BJ (cell line): ENCODE results near the gene PCDHGA3. TPM values are rescaled to one million over a fixed set of nuclear protein-coding genes. Genes with fewer than 3 reads are reported as not detected.
"Not testable (repeated sequence)": the region's sequence is repeated elsewhere in the genome, so short reads cannot be mapped to it uniquely, and the experiment has no call there.

ENCODE experiments used
- CTCF ChIA-PET: fragments of 350-600 bp; formaldehyde crosslinking; extraction: SDS; loops from one replicate; lab custom pipeline; 2021; ENCODE audit warnings: antibody characterized with exemption, inconsistent platforms; lab: Yijun Ruan, JAX
- POLR2A ChIA-PET: fragments of 300-600 bp; sonication (Branson Sonifier 250); formaldehyde crosslinking; extraction: SDS; loops from one replicate; lab custom pipeline; 2021; ENCODE audit warnings: antibody characterized with exemption; lab: Charles Lee
- DNase-seq: peaks from one replicate; pipeline ENCODE4 v3.0.0-alpha.2; 2011; ENCODE audit warnings: low read depth
- H3K27me3 ChIP-seq: 2 replicates; pipeline ENCODE4 v1.6.0; 2011; ENCODE audit warnings: low read length; ENCODE audit not compliant: control insufficient read depth, insufficient read depth
- H3K36me3 ChIP-seq: 2 replicates; pipeline ENCODE4 v1.5.1; 2011; ENCODE audit warnings: low read length; ENCODE audit not compliant: control insufficient read depth, insufficient read depth
- H3K4me3 ChIP-seq: 2 replicates; pipeline ENCODE4 v1.5.1; 2011; ENCODE audit warnings: low read depth, mild to moderate bottlenecking, control low read depth, low read length
- polyA minus RNA-seq: library from RNA; depleted of rRNA, polyadenylated mRNA; stranded (reverse); fragments of >200 nt; gene quantifications from 2 replicates; pipeline ENCODE4 v1.2.3, GENCODE V29; 2011; rRNA and poly(A)+ RNA removed
- polyA plus RNA-seq: library from polyadenylated mRNA; depleted of rRNA; stranded (reverse); fragments of >200 nt; gene quantifications from 2 replicates; pipeline ENCODE4 v1.2.3, GENCODE V29; 2011; rRNA removed
- TF ChIP-seq, protein P1 (sequence below): IDR thresholded peaks from 2 replicates; pipeline ENCODE4 v1.5.1; 2011; ENCODE audit warnings: low read depth, mild to moderate bottlenecking, control low read depth, inconsistent platforms, low read length, moderate library complexity; ENCODE audit not compliant: insufficient read depth

The PCDHGA3 gene
- 1.9 and 2.5 TPM in 2 replicates for polyA plus RNA-seq
- 2.3 and 3.7 TPM in 2 replicates for polyA minus RNA-seq

DNA sequence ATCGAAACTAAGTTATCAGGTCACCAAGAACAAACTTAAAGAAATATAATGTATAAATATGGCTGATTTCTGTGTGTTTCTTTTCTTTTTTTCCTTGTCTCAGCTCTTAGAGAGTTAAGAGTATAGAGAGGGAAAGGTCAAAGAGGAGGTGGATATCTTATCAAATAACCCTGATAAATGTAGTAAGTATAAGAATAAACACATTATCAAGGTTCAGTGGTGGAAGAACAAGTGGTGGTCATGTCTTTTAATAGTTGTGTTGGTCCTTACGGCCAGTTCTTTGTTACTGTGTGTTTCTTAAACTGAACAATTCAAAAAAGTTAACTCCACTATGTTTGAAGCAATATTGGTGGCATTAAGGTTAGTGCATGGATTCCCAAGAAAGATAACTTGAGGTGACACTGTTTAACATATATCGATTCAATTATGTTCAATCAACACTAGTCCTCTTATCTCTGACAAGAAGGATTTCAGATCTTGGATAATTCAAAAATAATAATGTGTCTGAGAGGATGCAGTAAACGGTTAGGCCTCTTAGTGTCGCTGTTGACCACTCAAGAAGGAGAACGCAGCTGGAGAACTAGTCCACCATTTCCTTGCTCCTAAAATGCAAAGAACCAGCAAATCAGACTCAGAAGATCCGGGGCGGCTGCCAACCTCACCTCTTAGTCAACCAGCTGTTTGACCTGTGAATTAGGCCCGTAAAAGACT, at the start of gene PCDHGA3:
PCDHGA3 (plus strand) TSS at position 588 of the 711 bp plus-strand sequence. CDS start 205 bp downstream, outside the sequence.
- Histone ChIP-seq H3K4me3 (peak within 1 kb of the TSS; percentile 18), H3K36me3 (no peaks in the 10 kb centered on the region)

DNA sequence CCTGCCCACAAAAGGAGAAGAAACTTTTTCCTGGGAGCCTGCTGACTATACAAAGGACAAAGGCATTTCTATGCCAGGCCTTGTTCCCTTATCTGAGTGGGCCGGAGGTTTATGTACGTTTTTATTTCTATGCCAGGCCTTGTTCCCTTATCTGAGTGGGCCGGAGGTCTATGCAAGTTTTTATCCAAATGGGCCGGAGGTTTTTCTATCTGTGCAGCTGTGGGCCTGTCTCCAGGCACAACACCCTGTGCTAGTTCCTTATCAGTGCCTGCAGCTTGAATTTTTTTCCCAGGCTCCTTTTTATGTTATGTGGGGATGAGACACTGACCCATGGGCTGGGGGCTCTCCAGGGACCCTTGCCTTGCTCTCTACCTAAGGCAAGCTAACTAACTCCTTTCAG, 45.3 kb upstream of the PCDHGA3 start:
- Histone ChIP-seq H3K4me3 (no peak overlapping the region), H3K36me3 (no peaks in the 10 kb centered on the region), H3K27me3 (no peaks in the 10 kb centered on the region)
- no peak for DNase-seq
- TF ChIP-seq, protein P1, sequence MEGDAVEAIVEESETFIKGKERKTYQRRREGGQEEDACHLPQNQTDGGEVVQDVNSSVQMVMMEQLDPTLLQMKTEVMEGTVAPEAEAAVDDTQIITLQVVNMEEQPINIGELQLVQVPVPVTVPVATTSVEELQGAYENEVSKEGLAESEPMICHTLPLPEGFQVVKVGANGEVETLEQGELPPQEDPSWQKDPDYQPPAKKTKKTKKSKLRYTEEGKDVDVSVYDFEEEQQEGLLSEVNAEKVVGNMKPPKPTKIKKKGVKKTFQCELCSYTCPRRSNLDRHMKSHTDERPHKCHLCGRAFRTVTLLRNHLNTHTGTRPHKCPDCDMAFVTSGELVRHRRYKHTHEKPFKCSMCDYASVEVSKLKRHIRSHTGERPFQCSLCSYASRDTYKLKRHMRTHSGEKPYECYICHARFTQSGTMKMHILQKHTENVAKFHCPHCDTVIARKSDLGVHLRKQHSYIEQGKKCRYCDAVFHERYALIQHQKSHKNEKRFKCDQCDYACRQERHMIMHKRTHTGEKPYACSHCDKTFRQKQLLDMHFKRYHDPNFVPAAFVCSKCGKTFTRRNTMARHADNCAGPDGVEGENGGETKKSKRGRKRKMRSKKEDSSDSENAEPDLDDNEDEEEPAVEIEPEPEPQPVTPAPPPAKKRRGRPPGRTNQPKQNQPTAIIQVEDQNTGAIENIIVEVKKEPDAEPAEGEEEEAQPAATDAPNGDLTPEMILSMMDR = no peak
- ChIA-PET POLR2A (no interaction called here), CTCF (no interaction called here)

More for the DNA sequence above, at the start of gene PCDHGA3:
- POLR2A ChIA-PET = no interaction called here
- TF ChIP-seq, protein P1 = peak; percentile 42; the same call in 1 of the 2 replicates
- CTCF ChIA-PET = interaction anchor here (0.8 to 3.4 kb wide), 14 partner anchors 9 to 224 kb away, joined by 3 to 17 read pairs (median 6); partner anchors contain the start of genes PCDHGA1, PCDHGA12, PCDHGA4 and PCDHGB2
- H3K27me3 ChIP-seq = no peaks in the 10 kb centered on the region
- no peak for DNase-seq

DNA sequence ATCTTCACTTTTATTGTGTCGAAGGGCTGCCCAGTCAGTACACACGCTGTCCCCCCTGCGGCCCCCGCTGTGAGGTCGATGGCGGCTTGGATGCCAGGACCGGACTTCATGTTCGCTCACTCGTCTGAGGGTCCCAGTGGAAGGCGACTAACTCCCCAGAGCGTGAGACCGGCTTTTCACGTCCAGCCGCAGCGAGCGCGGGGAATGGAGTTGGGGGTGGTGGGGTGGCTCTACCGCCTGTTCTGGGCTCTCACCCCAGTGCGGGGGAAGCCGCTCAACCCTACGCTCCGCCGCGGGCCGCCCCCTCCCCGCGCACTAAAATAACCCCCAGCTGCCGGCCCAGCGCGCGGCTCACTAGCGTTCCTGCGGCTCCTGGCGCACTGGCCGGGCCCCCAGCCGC, 39.9 kb upstream of the PCDHGA3 start, which contains the start of gene SLC25A2:
SLC25A2 (minus strand) TSS at position 294 of the 400 bp plus-strand sequence; CDS start at position 110, 184 bp downstream.
- CTCF ChIA-PET = interaction anchor here (1.6 kb wide), 1 partner anchor 16 kb away, joined by 5 read pairs; the partner anchor contains the start of gene TAF7
- POLR2A ChIA-PET = no interaction called here
- H3K4me3 ChIP-seq = no peak within 1 kb of the TSS
- no peak for DNase-seq
- no peaks in the 10 kb centered on the region for H3K27me3 ChIP-seq
- no peaks in the 10 kb centered on the region for H3K36me3 ChIP-seq
- TF ChIP-seq, protein P1 = no peak

DNA sequence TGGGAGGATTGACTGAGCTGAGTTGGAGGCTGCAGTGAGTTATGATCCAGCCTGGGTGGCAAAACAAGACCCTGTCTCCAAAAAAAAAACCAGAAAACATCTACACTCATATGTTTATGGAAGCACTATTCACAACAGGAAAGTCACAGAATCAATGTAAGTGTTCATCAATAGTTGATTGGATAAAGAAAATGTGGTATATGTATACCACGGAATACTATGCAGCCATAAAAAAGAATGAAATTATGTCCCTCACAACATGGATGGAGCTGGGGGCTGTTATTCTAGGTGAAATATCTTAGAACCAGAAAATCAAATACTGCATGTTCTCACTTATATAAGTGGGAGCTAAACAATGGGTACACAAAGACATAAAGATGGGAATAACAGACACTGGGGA, 37.0 kb upstream of the PCDHGA3 start:
- no peak overlapping the region for H3K4me3 ChIP-seq
- H3K36me3 ChIP-seq = no peaks in the 10 kb centered on the region
- DNase-seq = no peak
- ChIA-PET POLR2A (no interaction called here), CTCF (no interaction called here)
- no peaks in the 10 kb centered on the region for H3K27me3 ChIP-seq
- TF ChIP-seq, protein P1 = no peak

DNA sequence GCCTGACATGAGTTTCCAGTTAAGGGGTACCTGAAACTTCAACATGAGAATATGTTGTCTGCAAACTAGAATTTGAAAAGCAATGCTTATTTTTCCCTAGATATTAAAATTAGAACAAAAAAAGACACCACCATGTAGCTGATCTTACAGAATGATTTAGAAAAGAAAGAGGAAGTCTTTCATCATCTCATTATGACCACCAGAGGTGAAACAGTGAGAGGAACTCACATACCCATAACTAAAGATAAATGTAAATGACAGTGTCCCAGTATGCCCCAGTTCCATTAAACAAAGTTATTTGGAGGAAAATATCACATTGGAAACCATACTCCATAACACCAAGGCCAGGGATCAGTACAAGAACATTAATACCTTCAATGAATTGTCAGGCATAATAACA, 29.9 kb upstream of the PCDHGA3 start:
- no peak overlapping the region for H3K4me3 ChIP-seq
- no peak for DNase-seq
- no peaks in the 10 kb centered on the region for H3K27me3 ChIP-seq
- ChIA-PET CTCF (no interaction called here), POLR2A (no interaction called here)
- TF ChIP-seq, protein P1 = no peak
- H3K36me3 ChIP-seq = no peaks in the 10 kb centered on the region

DNA sequence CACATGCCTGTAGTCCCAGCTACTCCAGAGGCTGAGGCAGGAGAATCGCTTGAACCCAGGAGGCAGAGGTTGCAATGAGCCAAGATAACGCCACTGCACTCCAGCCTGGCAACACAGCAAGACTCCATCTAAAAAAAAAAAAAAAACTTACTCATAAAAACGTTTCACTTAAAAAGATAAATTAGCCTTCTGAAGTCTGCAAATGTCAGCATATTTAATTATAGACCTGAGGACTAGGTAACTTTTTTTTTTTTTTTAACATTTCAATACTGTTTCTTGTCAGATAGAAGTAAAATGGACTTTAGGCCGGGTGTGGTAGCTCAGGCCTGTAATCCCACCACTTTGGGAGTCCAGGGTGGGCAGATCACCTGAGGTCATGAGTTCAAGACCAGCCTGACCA, 26.7 kb upstream of the PCDHGA3 start:
- H3K36me3 ChIP-seq, POLR2A ChIA-PET, CTCF ChIA-PET, H3K27me3 ChIP-seq, DNase-seq, H3K4me3 ChIP-seq: not testable (repeated sequence)
